GM12873 (cell line): ENCODE results near the gene LMX1A.

ENCODE experiments used
- CTCF ChIP-seq: IDR thresholded peaks from 2 replicates; pipeline ENCODE4 v1.5.1; 2012; ENCODE audit warnings: low read depth, mild to moderate bottlenecking, moderate library complexity, low read length, control low read depth; ENCODE audit not compliant: insufficient read depth; ENCODE audit errors: missing control alignments

LMX1A gene

GRCh38 chr1:165161130-165161529, 195.4 kb downstream of the LMX1A start:
- TF ChIP-seq CTCF = no peak

GRCh38 chr1:165153182-165153581, 203.3 kb downstream of the LMX1A start:
- no peak for TF ChIP-seq CTCF

GRCh38 chr1:165152727-165153126, 203.8 kb downstream of the LMX1A start:
- TF ChIP-seq CTCF = no peak

GRCh38 chr1:165152109-165152508, 204.4 kb downstream of the LMX1A start:
- TF ChIP-seq CTCF = no peak
